NT2/D1 (cell line): ENCODE data around the gene HPCAL4.

Source experiments
- DNase-seq: peaks from one replicate; pipeline ENCODE4 v3.0.0-alpha.2; 2011; ENCODE audit warnings: low read depth, low spot score
- H3K27me3 ChIP-seq: 2 replicates; pipeline ENCODE4 v1.6.0; 2011; ENCODE audit warnings: mild to moderate bottlenecking; ENCODE audit not compliant: insufficient read length, insufficient read depth
- H3K36me3 ChIP-seq: 2 replicates; pipeline ENCODE4 v1.6.1; 2011; ENCODE audit warnings: mild to moderate bottlenecking, low read length, mixed read lengths; ENCODE audit not compliant: insufficient read depth, insufficient read length
- H3K4me1 ChIP-seq: 2 replicates; pipeline ENCODE4 v1.5.1; 2011; ENCODE audit not compliant: insufficient read depth, insufficient read length
- H3K4me3 ChIP-seq: 2 replicates; pipeline ENCODE4 v1.5.1; 2011; ENCODE audit warnings: low read depth; ENCODE audit not compliant: insufficient read length
- H3K9ac ChIP-seq: 2 replicates; pipeline ENCODE4 v1.6.0; 2011; ENCODE audit warnings: low read depth; ENCODE audit not compliant: insufficient read length
- H3K9me3 ChIP-seq: 2 replicates; pipeline ENCODE4 v1.5.1; 2011; ENCODE audit warnings: mild to moderate bottlenecking, low read length; ENCODE audit not compliant: insufficient read depth
- SUZ12 ChIP-seq: IDR thresholded peaks from 2 replicates; pipeline ENCODE4 v1.6.1; 2011; ENCODE audit not compliant: insufficient read length, insufficient read depth; ENCODE audit errors: extremely low read depth
- YY1 ChIP-seq: IDR thresholded peaks from 2 replicates; pipeline ENCODE4 v1.6.1; 2011; ENCODE audit not compliant: insufficient read length, insufficient read depth
- ZNF274 ChIP-seq: IDR thresholded peaks from 2 replicates; pipeline ENCODE4 v1.6.1; 2011; ENCODE audit warnings: mild to moderate bottlenecking, low read depth, low read length

The HPCAL4 gene

DNA sequence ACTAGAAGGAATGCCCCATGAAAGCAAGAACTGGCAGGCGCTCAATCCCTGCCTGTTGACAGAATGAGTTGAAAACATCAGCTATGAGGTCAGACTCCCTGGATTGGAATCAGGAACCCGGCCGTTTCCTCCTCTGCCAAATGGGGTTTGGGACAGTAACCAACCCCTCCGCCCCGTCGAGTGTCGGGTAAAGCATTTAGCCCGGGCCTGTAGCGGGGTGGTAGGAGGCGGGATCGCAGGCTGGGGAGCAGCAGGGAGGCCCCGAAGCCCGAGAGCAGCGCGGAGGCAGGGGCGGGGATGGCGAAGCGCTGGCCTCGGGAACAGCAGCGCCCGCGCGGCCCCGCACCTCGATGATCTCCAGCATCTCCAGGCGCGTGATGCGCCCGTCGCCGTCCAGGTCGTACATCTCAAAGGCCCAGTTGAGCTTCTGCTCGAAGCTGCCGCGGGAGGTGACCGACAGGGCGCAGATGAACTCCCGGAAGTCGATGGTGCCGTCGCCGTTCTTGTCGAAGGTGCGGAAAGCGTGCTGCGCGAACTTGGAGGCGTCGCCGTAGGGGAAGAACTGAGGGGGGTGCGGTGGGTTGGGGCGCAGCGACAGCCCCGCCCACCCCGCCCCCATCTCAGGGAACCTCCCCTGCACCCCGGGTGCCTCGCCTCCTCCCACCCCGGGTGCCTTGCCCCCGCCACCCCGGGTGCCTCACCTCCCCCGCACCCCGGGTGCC, 7.5 kb downstream of the HPCAL4 start:
- Histone ChIP-seq H3K36me3 (no peaks in the 10 kb centered on the region), H3K4me3 (no peak overlapping the region), H3K9ac (no peak overlapping the region), H3K9me3 (no peaks in the 10 kb centered on the region), H3K27me3 (peaks cover 98% of the 10 kb centered on the region), H3K4me1 (no peaks in the 10 kb centered on the region)
- TF ChIP-seq YY1 (no peak), SUZ12 (no peak), ZNF274 (no peak)
- no peak for DNase-seq

DNA sequence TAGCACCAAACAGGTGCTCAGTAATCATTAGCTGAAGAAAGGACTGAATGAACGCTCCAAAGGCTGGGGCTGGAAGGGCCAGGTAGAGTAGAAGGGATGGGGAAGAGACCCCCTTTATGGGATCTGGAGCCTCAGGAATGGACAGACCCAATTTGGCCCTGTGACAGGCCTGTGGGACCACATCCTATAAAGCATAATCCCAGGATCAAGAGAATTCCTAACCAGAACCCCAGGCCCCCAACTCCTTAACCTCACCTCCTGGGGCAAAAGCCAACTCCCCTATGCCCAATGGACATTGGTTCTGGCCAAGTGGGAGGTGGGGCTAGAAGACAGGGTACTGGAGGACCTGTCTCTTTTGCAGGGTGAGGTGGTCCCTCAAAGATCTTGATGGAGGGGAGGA, 9.2 kb downstream of the HPCAL4 start:
- peaks cover 2% of the 10 kb centered on the region for H3K4me1 ChIP-seq
- TF ChIP-seq YY1 (no peak), SUZ12 (no peak), ZNF274 (no peak)
- no peaks in the 10 kb centered on the region for H3K9me3 ChIP-seq
- H3K4me3 ChIP-seq: no peak overlapping the region
- no peak for DNase-seq
- H3K9ac ChIP-seq: no peak overlapping the region
- no peaks in the 10 kb centered on the region for H3K36me3 ChIP-seq
- peaks cover 98% of the 10 kb centered on the region for H3K27me3 ChIP-seq

DNA sequence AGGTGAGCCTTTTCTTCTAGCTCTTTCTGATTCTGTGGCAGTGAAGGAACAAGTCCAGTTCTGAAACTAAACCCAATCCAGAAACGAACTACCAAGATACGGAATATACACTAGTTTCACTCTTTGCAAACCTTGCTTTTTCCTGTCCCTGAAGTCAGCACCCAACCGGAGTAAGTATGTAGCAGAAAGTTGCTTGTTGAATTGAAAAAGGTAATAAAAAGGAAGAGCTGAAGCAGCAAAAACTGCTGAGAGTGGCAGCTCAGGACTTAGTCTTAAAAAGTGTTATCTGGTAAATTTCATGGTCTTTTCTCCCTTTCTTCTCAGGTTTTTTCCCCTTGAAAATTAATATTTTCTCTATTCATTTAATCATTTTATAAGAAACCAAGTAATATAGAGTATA, 9.9 kb downstream of the HPCAL4 start:
- Histone ChIP-seq H3K9me3 (no peaks in the 10 kb centered on the region), H3K9ac (no peak overlapping the region), H3K4me1 (peaks cover 2% of the 10 kb centered on the region), H3K36me3 (no peaks in the 10 kb centered on the region), H3K4me3 (no peak overlapping the region), H3K27me3 (peaks cover 98% of the 10 kb centered on the region)
- TF ChIP-seq YY1 (no peak), SUZ12 (no peak), ZNF274 (no peak)
- no peak for DNase-seq

DNA sequence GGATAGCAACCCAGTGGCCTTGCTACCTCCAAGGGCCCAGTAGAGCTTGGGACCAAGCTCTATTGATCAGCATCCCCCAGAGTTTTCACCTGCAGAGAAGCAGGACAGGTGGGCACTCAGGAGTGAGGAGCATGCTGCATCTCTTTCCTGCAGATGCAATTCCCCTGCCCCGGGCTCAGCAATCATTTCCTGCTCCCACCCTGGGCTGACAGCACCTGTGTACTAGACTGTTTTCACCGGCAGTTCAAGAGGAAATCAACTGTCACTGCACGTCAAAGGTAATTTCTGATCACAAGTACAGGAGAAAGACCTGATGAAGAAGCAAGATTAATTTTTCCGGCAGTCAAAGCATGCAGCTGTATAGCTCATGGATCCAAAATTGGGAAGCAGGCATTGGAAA, 10.5 kb downstream of the HPCAL4 start:
- TF ChIP-seq SUZ12 (no peak), ZNF274 (no peak), YY1 (no peak)
- Histone ChIP-seq H3K27me3 (peaks cover 99% of the 10 kb centered on the region), H3K36me3 (no peaks in the 10 kb centered on the region), H3K4me3 (no peak overlapping the region), H3K9me3 (no peaks in the 10 kb centered on the region), H3K9ac (no peak overlapping the region), H3K4me1 (peaks cover 2% of the 10 kb centered on the region)
- DNase-seq: no peak

DNA sequence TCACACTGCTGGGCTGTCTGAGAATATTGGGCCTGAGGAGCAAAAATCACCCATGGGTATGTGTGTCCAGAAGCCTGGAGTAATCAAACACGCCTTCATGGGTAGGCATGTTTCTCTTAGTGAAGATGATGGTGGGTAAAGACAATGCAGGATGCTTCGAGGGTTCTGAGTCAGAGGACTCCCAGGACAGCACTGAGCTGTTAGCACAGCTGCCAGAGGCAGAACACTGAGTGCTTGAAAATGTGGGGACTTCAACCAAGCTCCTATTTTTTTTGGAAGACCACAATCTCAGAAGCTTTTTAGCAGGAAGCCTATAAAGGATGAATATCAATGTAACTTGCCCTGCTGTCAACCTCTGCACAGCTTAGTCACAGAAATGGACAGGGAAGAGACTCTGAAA, 11.4 kb downstream of the HPCAL4 start:
- Histone ChIP-seq H3K36me3 (no peaks in the 10 kb centered on the region), H3K9ac (no peak overlapping the region), H3K4me1 (peaks cover 2% of the 10 kb centered on the region), H3K4me3 (no peak overlapping the region), H3K27me3 (peaks cover 98% of the 10 kb centered on the region), H3K9me3 (no peaks in the 10 kb centered on the region)
- TF ChIP-seq ZNF274 (no peak), YY1 (no peak), SUZ12 (no peak)
- DNase-seq: no peak

DNA sequence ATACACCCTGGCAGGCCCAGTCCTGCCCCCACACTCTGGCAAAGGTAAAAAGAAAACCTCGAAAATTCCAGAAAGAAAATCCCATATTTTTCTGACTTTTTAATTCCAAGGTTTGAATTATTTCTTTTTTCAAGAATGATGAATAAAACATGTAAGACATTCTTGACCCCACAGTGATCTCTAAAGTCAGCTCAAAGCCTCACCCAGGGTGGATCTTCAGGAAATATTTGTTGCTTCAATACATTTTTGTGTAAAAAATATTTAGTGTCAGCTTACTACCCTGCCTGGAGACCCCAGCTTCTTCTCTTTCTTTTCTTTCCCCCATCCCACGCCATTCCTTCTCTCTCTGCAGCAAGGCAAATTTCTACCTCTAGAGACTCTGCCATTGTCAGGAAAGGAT, 12.3 kb downstream of the HPCAL4 start:
- no peak for DNase-seq
- TF ChIP-seq ZNF274: no peak
- no peak for TF ChIP-seq SUZ12
- no peak for TF ChIP-seq YY1
- H3K27me3 ChIP-seq: peaks cover 98% of the 10 kb centered on the region

DNA sequence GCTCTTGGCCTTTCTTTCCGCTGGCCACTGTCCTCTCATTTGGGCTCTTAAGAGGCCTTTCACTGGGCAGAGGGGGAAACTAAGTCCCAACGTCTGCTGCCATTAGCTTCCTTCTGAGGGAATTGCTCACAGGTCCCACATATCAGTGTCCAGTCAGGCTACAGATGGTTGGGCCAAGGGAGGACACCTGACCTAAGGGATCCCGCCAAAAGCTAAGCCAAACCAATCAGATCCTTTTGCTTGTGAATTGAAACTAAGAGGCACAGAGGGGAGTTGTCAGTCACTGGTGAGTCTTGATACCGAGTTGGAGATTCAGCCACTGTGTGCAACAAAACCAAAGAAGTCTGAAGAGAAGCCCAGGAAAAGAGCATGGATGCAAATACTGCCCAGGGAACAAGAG, 13.6 kb downstream of the HPCAL4 start:
- Histone ChIP-seq H3K4me3 (no peak overlapping the region), H3K9me3 (0 out of 2 replicates have a peak, but pooled peaks cover 6% of the 10 kb centered on the region), H3K27me3 (peaks cover 98% of the 10 kb centered on the region), H3K4me1 (peaks cover 2% of the 10 kb centered on the region), H3K9ac (no peak overlapping the region), H3K36me3 (no peaks in the 10 kb centered on the region)
- no peak for TF ChIP-seq YY1
- TF ChIP-seq ZNF274: no peak
- no peak for TF ChIP-seq SUZ12
- DNase-seq: no peak

More for the DNA sequence above, 12.3 kb downstream of the HPCAL4 start:
- Histone ChIP-seq H3K36me3 (no peaks in the 10 kb centered on the region), H3K9ac (no peak overlapping the region), H3K9me3 (no peaks in the 10 kb centered on the region), H3K4me1 (peaks cover 2% of the 10 kb centered on the region), H3K4me3 (no peak overlapping the region)
